ENCODE measurements around the gene SPC24.
A peak's percentile ranks its signal among the peaks of the same experiment; 100 is the strongest.
"Not testable (repeated sequence)": the region's sequence is repeated elsewhere in the genome, so short reads cannot be mapped to it uniquely, and the experiment has no call there.

SPC24 gene

GRCh38 chr19:11160440-11160768 lies 4.8 kb upstream of the SPC24 start:
- not testable (repeated sequence) for DNase-seq

- DNase-seq, result peak; percentile 28
Observed at GRCh38 chr19:11159598-11160439, 4.2 kb upstream of the SPC24 start.

GRCh38 chr19:11154683-11155047 lies 917 bp downstream of the SPC24 start:
- DNase-seq, result no peak

- DNase-seq, result no peak
Observed at GRCh38 chr19:11152318-11153062, 3.1 kb downstream of the SPC24 start.

GRCh38 chr19:11151181-11151580 lies 4.4 kb downstream of the SPC24 start:
- DNase-seq, result no peak

GRCh38 chr19:11148001-11148400 lies 7.6 kb downstream of the SPC24 start:
- DNase-seq, result no peak

GRCh38 chr19:11145536-11145924 lies 10.1 kb downstream of the SPC24 start:
- no peak for DNase-seq

GRCh38 chr19:11142528-11143171 lies 12.9 kb downstream of the SPC24 start:
- DNase-seq, result no peak

GRCh38 chr19:11141937-11142527 lies 13.6 kb downstream of the SPC24 start:
- no peak for DNase-seq

- DNase-seq, result no peak
Observed at GRCh38 chr19:11140896-11141295, 14.7 kb downstream of the SPC24 start.

GRCh38 chr19:11140023-11140538 lies 15.5 kb downstream of the SPC24 start:
- DNase-seq, result not testable (repeated sequence)

- peak; percentile 72 for DNase-seq
Observed at GRCh38 chr19:11138601-11139300, 16.8 kb downstream of the SPC24 start.

GRCh38 chr19:11137542-11138384 lies 17.8 kb downstream of the SPC24 start:
- peak; percentile 73 for DNase-seq

GRCh38 chr19:11136400-11137101 lies 19.0 kb downstream of the SPC24 start:
- DNase-seq, result peak; percentile 46

- no peak for DNase-seq
Observed at GRCh38 chr19:11131471-11131870, 24.1 kb downstream of the SPC24 start.

- peak; percentile 83 for DNase-seq
Observed at GRCh38 chr19:11130824-11131455, 24.6 kb downstream of the SPC24 start.

GRCh38 chr19:11127905-11128304 lies 27.7 kb downstream of the SPC24 start:
- DNase-seq, result no peak

- DNase-seq, result peak; percentile 47
Observed at GRCh38 chr19:11125994-11126685, 29.4 kb downstream of the SPC24 start.

- DNase-seq, result not testable (repeated sequence)
Observed at GRCh38 chr19:11124157-11124556, 31.4 kb downstream of the SPC24 start.

- no peak for DNase-seq
Observed at GRCh38 chr19:11123114-11123513, 32.5 kb downstream of the SPC24 start.

All from MV-4-11 (cell line).